Upper lobe of left lung (tissue), 6 donors: ENCODE data around the gene GLRX2. TPM values are rescaled to one million over a fixed set of nuclear protein-coding genes. Genes with fewer than 3 reads are reported as not detected.

Experiments used
- ATAC-seq, 2 donors: fragments of 200-7000 bp; cut with Tn5 transposase; one replicate each; pipeline ENCODE4 v1.9.1; 2022; ENCODE audit warnings: mild to moderate bottlenecking in 2 of 2, moderate library complexity in 2 of 2; ENCODE audit not compliant: low FRiP score in 2 of 2
- DNase-seq, 2 donors: peaks; one replicate each; pipeline ENCODE4 v3.0.0-alpha.2; 2019 to 2020
- H3K27ac ChIP-seq, 4 donors: fragments of 200-600 bp; sonication (generic); one replicate each; pipeline ENCODE4 v1.5.1; 2016 to 2019
- H3K27me3 ChIP-seq, 4 donors: fragments of 200-600 bp; sonication (generic); one replicate each; pipeline ENCODE4 v1.5.1; 2017 to 2019
- H3K36me3 ChIP-seq, 4 donors: fragments of 200-600 bp; sonication (generic); one replicate each; pipeline ENCODE4 v1.5.1; 2016 to 2019
- H3K4me1 ChIP-seq, 4 donors: fragments of 200-600 bp; sonication (generic); one replicate each; pipeline ENCODE4 v1.5.1; 2018 to 2019
- H3K4me3 ChIP-seq, 4 donors: fragments of 200-600 bp; sonication (generic); one replicate each; pipeline ENCODE4 v1.5.1; 2017 to 2019; ENCODE audit warnings: mild to moderate bottlenecking in 2 of 4, moderate library complexity in 1 of 4
- H3K9me3 ChIP-seq, 4 donors: fragments of 200-600 bp; sonication (generic); one replicate each; pipeline ENCODE4 v1.5.1; 2018 to 2019
- EP300 ChIP-seq, 4 donors: sonication (generic); formaldehyde crosslinking; IDR thresholded peaks; one replicate each; pipeline ENCODE4 v1.5.1; 2017; ENCODE audit warnings: antibody characterized with exemption in 4 of 4, control low read depth in 2 of 4
- POLR2A ChIP-seq, 4 donors: fragments of 450-650 bp; IDR thresholded peaks; one replicate each; pipeline ENCODE4 v1.5.1; 2016 to 2017; ENCODE audit warnings: antibody characterized with exemption in 4 of 4, mild to moderate bottlenecking in 2 of 4
- POLR2AphosphoS5 ChIP-seq, 2 donors: sonication (generic); formaldehyde crosslinking; IDR thresholded peaks; one replicate each; pipeline ENCODE4 v1.5.1; 2017; ENCODE audit warnings: antibody characterized with exemption in 2 of 2
- WGBS, 2 donors: methylation state at CpG; one replicate each; pipeline ENCODE4 v1.1.5; 2017 to 2018; 5-methylcytosine and 5-hydroxymethylcytosine counted together
- total RNA-seq, 6 donors: library from RNA; depleted of rRNA in 4 of 6; stranded (reverse); fragments of >200 nt in 4 of 6; gene quantifications; one replicate each; pipeline versions ENCODE4 v1.1.0 to v1.2.1, GENCODE V29; 2016 to 2021
- TF ChIP-seq, protein P1 (sequence below), 6 experiments: fragments of 450-650 bp in 4 of 6; fragments of 200-600 bp in 2 of 6; sonication (generic) in 2 of 6; IDR thresholded peaks; one replicate each; pipeline ENCODE4 v1.5.1; 2016 to 2019; ENCODE audit warnings: antibody characterized with exemption in 6 of 6
- donor health status: DM: no; HTN: no; CAD: no; lungs with moderate emphysema.
- donor health status: DM: no; HTN: yes; CAD: no; lungs with severe emphysema.

GLRX2 gene
- total RNA-seq, 6 donors from 2014 or later, result 1.4 to 18.6 (median 6.6) TPM

DNA sequence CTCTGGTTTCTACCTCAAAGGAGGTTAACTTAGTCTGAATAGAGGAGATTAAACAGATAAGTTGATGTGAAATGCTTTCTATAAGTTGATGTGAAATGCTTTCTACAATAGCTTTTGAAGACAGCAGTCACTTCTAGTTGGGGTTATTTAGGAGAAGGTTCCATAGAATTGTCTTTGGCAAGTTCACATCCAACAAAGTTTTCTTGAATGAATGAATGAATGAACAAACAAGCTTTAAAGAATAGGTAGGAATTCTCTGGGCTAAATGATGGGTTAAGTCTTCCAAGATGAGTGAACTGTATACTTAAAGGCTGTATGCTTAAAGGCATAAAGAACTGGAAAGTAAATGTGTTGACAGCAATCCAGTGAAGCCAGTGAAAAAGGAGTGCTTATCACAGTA lies 18.5 kb upstream of the GLRX2 start:
- ATAC-seq (no peak), DNase-seq (no peak)
- H3K27ac ChIP-seq, result no peak overlapping the region
- peaks cover 0 to 19% (median 3%) of the 10 kb centered on the region in 4 donors for H3K36me3 ChIP-seq
- peaks cover 13 to 21% (median 16%) of the 10 kb centered on the region in 4 donors for H3K4me1 ChIP-seq
- no peaks in the 10 kb centered on the region for H3K27me3 ChIP-seq
- H3K9me3 ChIP-seq, result no peaks in the 10 kb centered on the region
- peak overlapping the region in 1 of 4 donors; percentile 79 for H3K4me3 ChIP-seq
- no peak for TF ChIP-seq POLR2AphosphoS5 (IDR thresholded peaks at IDR 0.05)
- TF ChIP-seq EP300 (IDR thresholded peaks at IDR 0.05), result no peak

DNA sequence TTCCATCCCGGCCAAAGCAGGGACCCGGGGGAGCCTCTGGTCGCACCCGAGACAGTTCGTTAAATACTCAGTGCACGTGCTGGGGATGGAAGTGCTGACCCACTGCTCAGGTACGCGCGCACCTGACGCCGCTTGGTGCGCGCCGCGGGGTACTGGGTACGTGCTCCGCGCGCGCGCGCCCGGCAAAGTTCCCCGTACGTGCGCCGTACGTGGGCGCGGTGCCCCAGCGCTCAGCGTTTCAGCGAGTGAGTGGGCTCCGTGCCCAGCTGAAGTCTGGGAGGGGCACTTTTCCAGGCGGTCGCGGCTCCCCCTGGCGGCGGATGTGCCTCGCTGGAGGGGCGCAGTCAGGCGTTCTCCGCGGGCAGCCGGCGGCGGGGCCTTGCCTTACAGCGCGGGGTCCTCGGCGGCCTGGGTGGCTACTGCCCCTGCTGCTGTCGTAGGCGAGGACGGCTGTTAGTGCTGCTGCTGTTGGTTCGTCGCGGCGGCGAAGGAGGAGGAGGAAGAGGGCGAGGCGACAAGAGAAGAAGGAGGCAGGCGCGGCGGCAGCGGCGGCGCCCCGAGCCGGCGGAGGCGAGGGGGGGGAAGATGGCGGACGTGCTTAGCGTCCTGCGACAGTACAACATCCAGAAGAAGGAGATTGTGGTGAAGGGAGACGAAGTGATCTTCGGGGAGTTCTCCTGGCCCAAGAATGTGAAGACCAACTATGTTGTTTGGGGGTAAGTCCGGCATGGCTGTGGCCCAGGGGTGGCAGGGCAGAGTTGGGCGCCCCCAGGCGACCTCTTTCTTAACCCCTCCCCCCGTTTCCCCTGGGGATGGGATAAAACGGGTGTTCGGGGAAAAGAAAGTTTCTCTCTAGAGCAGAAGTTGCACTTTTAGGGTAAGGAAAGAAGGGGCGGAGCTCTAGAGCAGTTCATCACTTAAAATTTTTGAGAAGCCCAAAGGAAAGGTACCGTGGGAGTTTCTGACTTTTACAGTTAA lies 16.7 kb upstream of the GLRX2 start, which contains the start of gene CDC73:
TSS of gene CDC73 (plus strand) at position 416 of the 978 bp plus-strand sequence. CDS start at position 586, 170 bp downstream.
- Histone ChIP-seq H3K9me3 (no peaks in the 10 kb centered on the region), H3K36me3 (peaks cover 0 to 19% (median 1%) of the 10 kb centered on the region in 4 donors), H3K27me3 (no peaks in the 10 kb centered on the region), H3K4me3 (peak within 1 kb of the TSS; percentile 56 to 79 (median 71)), H3K27ac (peak within 1 kb of the TSS; percentile 94 to 97 (median 95)), H3K4me1 (peaks cover 11 to 21% (median 16%) of the 10 kb centered on the region in 4 donors)
- 0 to 1% methylated on average over 60 to 65 of the region's 85 CpGs for WGBS, 2 donors
- ATAC-seq (peak; percentile 100), DNase-seq (peak; percentile 99 to 100)
- peak in 1 of 4 donors; percentile 79 for TF ChIP-seq EP300 (IDR thresholded peaks at IDR 0.05)
- peak; percentile 94 to 96 for TF ChIP-seq POLR2AphosphoS5 (IDR thresholded peaks at IDR 0.05)
- peak in 3 of 4 donors; percentile 77 to 95 (median 87) for TF ChIP-seq POLR2A (IDR thresholded peaks at IDR 0.05)
- TF ChIP-seq, protein P1, sequence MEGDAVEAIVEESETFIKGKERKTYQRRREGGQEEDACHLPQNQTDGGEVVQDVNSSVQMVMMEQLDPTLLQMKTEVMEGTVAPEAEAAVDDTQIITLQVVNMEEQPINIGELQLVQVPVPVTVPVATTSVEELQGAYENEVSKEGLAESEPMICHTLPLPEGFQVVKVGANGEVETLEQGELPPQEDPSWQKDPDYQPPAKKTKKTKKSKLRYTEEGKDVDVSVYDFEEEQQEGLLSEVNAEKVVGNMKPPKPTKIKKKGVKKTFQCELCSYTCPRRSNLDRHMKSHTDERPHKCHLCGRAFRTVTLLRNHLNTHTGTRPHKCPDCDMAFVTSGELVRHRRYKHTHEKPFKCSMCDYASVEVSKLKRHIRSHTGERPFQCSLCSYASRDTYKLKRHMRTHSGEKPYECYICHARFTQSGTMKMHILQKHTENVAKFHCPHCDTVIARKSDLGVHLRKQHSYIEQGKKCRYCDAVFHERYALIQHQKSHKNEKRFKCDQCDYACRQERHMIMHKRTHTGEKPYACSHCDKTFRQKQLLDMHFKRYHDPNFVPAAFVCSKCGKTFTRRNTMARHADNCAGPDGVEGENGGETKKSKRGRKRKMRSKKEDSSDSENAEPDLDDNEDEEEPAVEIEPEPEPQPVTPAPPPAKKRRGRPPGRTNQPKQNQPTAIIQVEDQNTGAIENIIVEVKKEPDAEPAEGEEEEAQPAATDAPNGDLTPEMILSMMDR (IDR thresholded peaks at IDR 0.05), result peak; percentile 91 to 100 (median 100)

DNA sequence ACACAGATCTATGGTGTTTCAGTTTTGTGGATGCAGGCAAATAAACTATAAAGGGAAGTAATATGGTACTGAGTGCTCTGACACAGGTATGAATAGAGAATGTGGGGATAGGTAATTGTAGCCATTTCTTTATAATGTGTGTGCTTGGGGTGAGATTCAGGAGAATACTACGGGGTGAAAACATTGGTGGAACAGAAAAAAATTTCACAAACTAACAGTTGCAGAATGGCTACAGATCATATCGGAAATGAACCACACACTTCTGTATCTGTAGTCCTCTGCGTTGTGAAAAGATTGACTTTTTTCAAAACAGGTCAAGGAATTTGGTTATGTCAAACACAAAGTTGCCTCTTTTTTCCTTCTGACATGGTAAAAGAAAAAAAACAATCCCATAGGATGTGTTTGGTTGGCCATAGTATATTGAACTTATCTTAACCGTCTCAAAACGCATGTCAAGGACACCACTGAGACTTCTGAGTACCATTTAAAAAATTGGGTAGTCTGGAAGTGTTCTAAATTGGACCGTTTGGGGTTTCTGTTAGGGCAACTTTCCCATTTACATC lies 15.5 kb upstream of the GLRX2 start:
- DNase-seq, result no peak
- no peak overlapping the region for H3K27ac ChIP-seq
- TF ChIP-seq POLR2AphosphoS5 (IDR thresholded peaks at IDR 0.05) (no peak), EP300 (IDR thresholded peaks at IDR 0.05) (no peak), POLR2A (IDR thresholded peaks at IDR 0.05) (no peak)
- TF ChIP-seq, protein P1 (IDR thresholded peaks at IDR 0.05), result no peak
- ATAC-seq, result no peak
- H3K27me3 ChIP-seq, result no peaks in the 10 kb centered on the region
- H3K4me3 ChIP-seq, result peak overlapping the region in 2 of 4 donors; percentile 76 to 79
- 77 to 84% methylated on average over 6 of the region's 6 CpGs for WGBS, 2 donors
- no peaks in the 10 kb centered on the region for H3K9me3 ChIP-seq
- peaks cover 0 to 7% (median 0%) of the 10 kb centered on the region in 4 donors for H3K36me3 ChIP-seq
- peaks cover 12 to 21% (median 18%) of the 10 kb centered on the region in 4 donors for H3K4me1 ChIP-seq

DNA sequence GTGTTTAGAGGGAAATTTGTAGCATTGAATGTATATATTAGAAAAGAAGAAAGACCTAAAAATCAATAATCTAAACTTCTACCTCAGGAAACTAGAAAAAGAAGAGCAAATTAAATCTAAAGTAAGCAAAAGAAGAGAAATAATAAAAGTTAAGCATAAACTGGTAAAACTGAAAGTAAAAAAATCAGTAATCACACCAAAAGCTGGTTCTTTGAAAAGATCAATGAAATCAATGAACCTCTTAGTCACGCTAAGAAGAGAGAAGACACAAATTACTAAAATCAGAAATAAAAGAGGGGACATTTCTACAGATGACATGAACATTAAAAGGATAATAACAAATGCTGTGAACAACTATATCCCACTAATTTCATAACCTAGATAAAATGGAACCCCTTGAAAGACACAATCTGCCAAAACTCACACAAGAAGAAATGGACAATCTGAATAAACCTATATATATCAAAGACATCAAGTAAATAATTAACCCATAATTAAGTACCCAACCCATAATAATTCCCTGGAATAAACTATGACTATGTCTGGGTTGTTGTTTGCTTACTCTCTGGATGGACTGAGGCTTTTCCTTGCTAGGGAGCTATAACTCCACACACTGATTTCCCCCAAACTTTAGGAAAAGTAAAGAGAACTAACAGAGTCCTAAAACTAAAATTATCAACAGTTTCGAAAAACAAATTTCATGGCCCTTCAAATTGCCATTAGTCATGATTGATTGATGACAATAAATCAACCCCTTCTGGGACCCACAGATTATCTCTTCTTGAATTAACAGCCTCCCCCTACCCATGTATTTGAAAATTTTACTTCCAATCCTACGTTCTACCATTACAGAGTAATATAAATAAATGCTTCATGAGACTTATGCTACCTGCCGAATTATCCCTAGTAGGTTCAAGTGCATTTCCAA lies 13.9 kb upstream of the GLRX2 start:
- no peak for DNase-seq
- TF ChIP-seq POLR2AphosphoS5 (IDR thresholded peaks at IDR 0.05) (no peak), POLR2A (IDR thresholded peaks at IDR 0.05) (no peak), EP300 (IDR thresholded peaks at IDR 0.05) (no peak)
- TF ChIP-seq, protein P1 (IDR thresholded peaks at IDR 0.05), result no peak
- WGBS, 2 donors, result 91 to 92% methylated on average over 4 of the region's 4 CpGs
- Histone ChIP-seq H3K4me3 (no peak overlapping the region), H3K36me3 (no peaks in the 10 kb centered on the region), H3K9me3 (no peaks in the 10 kb centered on the region), H3K27me3 (no peaks in the 10 kb centered on the region), H3K27ac (no peak overlapping the region), H3K4me1 (peaks cover 11 to 16% (median 12%) of the 10 kb centered on the region in 4 donors)
- ATAC-seq, result no peak
